Gastroesophageal sphincter (tissue), 3 donors: ENCODE results near the gene TJP3.

ENCODE experiments used
- CTCF ChIP-seq, 4 experiments: fragments of 200-600 bp in 2 of 4; fragments of 450-650 bp in 2 of 4; sonication (generic) in 1 of 4; IDR thresholded peaks; one replicate each; pipeline ENCODE4 v1.5.1; 2017 to 2019; ENCODE audit warnings: antibody characterized with exemption in 4 of 4, mild to moderate bottlenecking in 2 of 4, moderate library complexity in 2 of 4
- POLR2AphosphoS5 ChIP-seq: sonication (generic); formaldehyde crosslinking; IDR thresholded peaks from one replicate; pipeline ENCODE4 v1.6.1; 2017; ENCODE audit warnings: antibody characterized with exemption

- no peak for TF ChIP-seq CTCF (IDR thresholded peaks at IDR 0.05)
- TF ChIP-seq POLR2AphosphoS5: no peak
These were observed 23.3 kb upstream of the TJP3 start for GRCh38 chr19:3684817-3685410.
